ENCODE data around the gene TOMM6.

The TOMM6 gene

DNA sequence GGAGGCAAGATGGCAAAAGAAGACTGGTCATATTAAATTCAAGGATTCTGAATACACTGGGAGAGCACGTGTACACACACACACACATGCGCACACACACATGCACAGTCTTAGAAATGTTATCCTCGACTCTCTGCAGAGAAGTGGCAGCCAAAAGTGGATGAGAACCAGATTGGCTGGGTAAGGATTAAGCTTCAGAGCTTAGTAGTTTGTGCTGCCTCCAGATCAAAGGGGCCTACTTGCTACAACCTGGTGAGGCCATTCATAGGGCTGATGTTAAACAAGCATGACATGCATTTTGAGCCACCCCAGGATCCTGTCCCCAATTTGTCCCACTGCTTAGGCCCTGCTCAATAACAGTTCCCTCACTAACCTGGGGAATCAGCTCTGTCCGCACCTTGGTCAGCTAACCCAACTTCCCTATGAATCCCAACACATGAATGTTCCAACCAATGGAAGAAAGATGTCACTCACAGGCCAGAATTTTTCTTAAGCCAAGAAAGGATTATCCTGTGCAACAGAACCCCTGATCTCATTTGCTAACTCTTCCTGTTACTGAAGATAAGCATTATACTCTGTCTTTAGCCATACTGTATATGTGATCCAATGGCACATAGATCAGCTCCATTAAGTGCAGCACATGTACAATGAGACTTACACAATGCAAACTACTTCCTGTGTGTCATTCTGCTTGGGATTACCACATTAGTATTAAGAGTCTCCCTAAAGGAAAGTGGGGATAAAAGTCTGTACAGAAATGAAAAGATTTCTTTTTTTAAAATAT is 31.0 kb downstream of the TOMM6 start (continued):
- TF ChIP-seq, protein P1, sequence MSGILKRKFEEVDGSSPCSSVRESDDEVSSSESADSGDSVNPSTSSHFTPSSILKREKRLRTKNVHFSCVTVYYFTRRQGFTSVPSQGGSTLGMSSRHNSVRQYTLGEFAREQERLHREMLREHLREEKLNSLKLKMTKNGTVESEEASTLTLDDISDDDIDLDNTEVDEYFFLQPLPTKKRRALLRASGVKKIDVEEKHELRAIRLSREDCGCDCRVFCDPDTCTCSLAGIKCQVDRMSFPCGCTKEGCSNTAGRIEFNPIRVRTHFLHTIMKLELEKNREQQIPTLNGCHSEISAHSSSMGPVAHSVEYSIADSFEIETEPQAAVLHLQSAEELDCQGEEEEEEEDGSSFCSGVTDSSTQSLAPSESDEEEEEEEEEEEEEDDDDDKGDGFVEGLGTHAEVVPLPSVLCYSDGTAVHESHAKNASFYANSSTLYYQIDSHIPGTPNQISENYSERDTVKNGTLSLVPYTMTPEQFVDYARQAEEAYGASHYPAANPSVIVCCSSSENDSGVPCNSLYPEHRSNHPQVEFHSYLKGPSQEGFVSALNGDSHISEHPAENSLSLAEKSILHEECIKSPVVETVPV (CRISPR knock-in tag; IDR thresholded peaks at IDR 0.05), result no peak
- TF ChIP-seq ZNF565 (CRISPR knock-in tag; conservative IDR thresholded peaks at IDR 0.05; ENCODE audit: low read depth) (no peak), BACH2 (CRISPR knock-in tag; IDR thresholded peaks at IDR 0.05; ENCODE audit: borderline replicate concordance) (no peak)

DNA sequence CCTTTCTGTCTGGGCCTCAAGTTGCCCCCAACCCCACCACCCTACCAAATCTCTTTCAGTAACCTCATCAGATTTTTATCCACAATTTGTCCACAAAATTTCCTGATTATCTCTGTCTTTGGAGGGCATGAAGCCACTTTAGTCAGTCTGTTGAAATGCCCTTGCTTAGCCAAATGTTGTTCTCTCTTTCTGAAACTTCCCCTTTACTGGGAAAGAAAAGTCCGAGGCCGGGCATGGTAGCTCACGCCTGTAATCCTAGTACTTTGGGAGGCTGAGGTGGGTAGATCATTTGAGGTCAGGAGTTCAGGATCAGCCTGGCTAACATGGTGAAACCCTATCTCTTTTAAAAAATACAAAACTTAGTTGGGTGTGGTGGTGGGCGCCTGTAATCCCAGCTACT is 33.8 kb downstream of the TOMM6 start:
- no peak for TF ChIP-seq ZFP30 (CRISPR knock-in tag; IDR thresholded peaks at IDR 0.05)
- TF ChIP-seq ESRRG (CRISPR knock-in tag; IDR thresholded peaks at IDR 0.05), result no peak
- no peak for TF ChIP-seq SNAI2 (CRISPR knock-in tag; IDR thresholded peaks at IDR 0.05)
- no peak for TF ChIP-seq TOX (CRISPR knock-in tag; IDR thresholded peaks at IDR 0.05; ENCODE audit: borderline replicate concordance)
- no peak for TF ChIP-seq ZC3H10 (CRISPR knock-in tag; IDR thresholded peaks at IDR 0.05)
- no peak for TF ChIP-seq OSR1 (CRISPR knock-in tag; IDR thresholded peaks at IDR 0.05)
- TF ChIP-seq TCF4 (CRISPR knock-in tag; IDR thresholded peaks at IDR 0.05; ENCODE audit: borderline replicate concordance), result no peak
- TF ChIP-seq ARNTL (CRISPR knock-in tag; IDR thresholded peaks at IDR 0.05; ENCODE audit: borderline replicate concordance, low read depth), result no peak
- no peak for TF ChIP-seq ISL1 (CRISPR knock-in tag; IDR thresholded peaks at IDR 0.05)
- TF ChIP-seq RARB (CRISPR knock-in tag; IDR thresholded peaks at IDR 0.05), result no peak
- TF ChIP-seq ZNF565 (CRISPR knock-in tag; conservative IDR thresholded peaks at IDR 0.05; ENCODE audit: low read depth), result no peak
- TF ChIP-seq, protein P2, sequence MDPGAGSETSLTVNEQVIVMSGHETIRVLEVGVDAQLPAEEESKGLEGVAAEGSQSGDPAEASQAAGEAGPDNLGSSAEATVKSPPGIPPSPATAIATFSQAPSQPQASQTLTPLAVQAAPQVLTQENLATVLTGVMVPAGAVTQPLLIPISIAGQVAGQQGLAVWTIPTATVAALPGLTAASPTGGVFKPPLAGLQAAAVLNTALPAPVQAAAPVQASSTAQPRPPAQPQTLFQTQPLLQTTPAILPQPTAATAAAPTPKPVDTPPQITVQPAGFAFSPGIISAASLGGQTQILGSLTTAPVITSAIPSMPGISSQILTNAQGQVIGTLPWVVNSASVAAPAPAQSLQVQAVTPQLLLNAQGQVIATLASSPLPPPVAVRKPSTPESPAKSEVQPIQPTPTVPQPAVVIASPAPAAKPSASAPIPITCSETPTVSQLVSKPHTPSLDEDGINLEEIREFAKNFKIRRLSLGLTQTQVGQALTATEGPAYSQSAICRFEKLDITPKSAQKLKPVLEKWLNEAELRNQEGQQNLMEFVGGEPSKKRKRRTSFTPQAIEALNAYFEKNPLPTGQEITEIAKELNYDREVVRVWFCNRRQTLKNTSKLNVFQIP (CRISPR knock-in tag; IDR thresholded peaks at IDR 0.05; ENCODE audit: borderline replicate concordance, low read depth), result no peak
- TF ChIP-seq ZNF8 (CRISPR knock-in tag; IDR thresholded peaks at IDR 0.05), result no peak
- TF ChIP-seq, protein P3, sequence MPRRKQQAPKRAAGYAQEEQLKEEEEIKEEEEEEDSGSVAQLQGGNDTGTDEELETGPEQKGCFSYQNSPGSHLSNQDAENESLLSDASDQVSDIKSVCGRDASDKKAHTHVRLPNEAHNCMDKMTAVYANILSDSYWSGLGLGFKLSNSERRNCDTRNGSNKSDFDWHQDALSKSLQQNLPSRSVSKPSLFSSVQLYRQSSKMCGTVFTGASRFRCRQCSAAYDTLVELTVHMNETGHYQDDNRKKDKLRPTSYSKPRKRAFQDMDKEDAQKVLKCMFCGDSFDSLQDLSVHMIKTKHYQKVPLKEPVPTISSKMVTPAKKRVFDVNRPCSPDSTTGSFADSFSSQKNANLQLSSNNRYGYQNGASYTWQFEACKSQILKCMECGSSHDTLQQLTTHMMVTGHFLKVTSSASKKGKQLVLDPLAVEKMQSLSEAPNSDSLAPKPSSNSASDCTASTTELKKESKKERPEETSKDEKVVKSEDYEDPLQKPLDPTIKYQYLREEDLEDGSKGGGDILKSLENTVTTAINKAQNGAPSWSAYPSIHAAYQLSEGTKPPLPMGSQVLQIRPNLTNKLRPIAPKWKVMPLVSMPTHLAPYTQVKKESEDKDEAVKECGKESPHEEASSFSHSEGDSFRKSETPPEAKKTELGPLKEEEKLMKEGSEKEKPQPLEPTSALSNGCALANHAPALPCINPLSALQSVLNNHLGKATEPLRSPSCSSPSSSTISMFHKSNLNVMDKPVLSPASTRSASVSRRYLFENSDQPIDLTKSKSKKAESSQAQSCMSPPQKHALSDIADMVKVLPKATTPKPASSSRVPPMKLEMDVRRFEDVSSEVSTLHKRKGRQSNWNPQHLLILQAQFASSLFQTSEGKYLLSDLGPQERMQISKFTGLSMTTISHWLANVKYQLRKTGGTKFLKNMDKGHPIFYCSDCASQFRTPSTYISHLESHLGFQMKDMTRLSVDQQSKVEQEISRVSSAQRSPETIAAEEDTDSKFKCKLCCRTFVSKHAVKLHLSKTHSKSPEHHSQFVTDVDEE (CRISPR knock-in tag; IDR thresholded peaks at IDR 0.05), result no peak
- no peak for TF ChIP-seq ZFP3 (CRISPR knock-in tag; IDR thresholded peaks at IDR 0.05)
- TF ChIP-seq, protein P1 (CRISPR knock-in tag; IDR thresholded peaks at IDR 0.05), result no peak
- no peak for TF ChIP-seq CSDC2 (CRISPR knock-in tag; IDR thresholded peaks at IDR 0.05)
- TF ChIP-seq, protein P4, sequence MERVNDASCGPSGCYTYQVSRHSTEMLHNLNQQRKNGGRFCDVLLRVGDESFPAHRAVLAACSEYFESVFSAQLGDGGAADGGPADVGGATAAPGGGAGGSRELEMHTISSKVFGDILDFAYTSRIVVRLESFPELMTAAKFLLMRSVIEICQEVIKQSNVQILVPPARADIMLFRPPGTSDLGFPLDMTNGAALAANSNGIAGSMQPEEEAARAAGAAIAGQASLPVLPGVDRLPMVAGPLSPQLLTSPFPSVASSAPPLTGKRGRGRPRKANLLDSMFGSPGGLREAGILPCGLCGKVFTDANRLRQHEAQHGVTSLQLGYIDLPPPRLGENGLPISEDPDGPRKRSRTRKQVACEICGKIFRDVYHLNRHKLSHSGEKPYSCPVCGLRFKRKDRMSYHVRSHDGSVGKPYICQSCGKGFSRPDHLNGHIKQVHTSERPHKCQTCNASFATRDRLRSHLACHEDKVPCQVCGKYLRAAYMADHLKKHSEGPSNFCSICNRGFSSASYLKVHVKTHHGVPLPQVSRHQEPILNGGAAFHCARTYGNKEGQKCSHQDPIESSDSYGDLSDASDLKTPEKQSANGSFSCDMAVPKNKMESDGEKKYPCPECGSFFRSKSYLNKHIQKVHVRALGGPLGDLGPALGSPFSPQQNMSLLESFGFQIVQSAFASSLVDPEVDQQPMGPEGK (CRISPR knock-in tag; IDR thresholded peaks at IDR 0.05; ENCODE audit: borderline replicate concordance), result no peak
- no peak for TF ChIP-seq PPARA (CRISPR knock-in tag; IDR thresholded peaks at IDR 0.05; ENCODE audit: borderline replicate concordance)
- no peak for ATAC-seq

DNA sequence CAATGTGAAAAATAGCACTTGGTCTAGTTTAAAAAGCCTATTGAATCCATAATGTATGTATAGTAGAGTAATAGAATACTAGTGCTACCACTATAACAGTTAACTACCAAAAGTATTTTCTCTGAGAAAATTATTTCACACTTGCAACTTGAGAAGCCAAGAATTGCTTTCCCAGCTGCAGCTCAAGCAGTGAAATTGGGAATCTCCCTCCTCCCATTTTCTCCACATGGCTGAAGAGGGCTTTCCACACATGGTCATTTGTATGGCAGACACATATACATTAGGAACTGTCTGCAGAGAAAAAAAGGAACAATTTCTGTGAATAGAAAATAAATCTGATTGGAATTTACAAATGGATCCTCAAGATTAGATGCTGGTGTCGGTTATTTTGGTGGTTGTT is 34.5 kb downstream of the TOMM6 start:
- no peak for ATAC-seq
- no peak for TF ChIP-seq ZC3H10 (CRISPR knock-in tag; IDR thresholded peaks at IDR 0.05)
- TF ChIP-seq ZNF70 (CRISPR knock-in tag; IDR thresholded peaks at IDR 0.05), result no peak
- no peak for TF ChIP-seq ZNF8 (CRISPR knock-in tag; IDR thresholded peaks at IDR 0.05)

Measured in SK-N-SH treated with all-trans-retinoic acid at 6 μM for 48 hours (cell line).